ENCODE measurements around the gene ZNF800.

The ZNF800 gene

DNA sequence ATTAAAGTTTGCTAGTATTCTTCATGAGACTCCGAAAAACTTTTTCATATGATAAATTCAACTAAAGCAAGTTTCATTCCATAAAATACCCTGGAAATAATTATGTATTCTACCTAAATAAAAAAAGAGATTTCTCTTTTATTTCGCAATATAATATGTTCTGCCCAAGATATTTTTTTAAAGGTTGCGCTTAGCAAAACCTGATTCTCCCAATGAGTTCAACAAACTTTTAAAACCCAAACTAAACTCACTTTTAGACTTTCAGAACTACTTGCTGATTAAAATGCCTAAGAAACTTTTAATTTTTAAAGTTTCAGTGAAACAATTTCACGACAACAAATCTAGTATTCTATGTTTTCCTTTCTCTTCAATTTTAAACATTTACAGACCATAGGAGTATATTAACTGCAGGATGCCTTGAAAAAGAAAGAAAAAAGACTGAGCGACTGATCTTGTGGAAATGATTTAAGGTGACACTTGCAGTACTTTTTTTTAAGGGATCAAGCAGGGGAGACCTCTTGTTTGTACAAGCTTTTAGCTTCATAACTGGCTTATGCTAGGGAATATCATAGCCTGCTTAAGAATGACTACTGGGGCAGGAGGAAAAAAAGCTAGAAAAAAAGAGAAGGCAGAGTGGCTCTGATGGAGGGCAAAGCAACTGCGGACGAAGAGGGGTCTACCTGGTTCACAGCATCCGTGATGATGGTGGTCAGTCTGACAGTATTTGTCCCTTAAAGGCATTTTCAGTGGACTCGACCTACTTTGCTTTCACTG lies 1.5 kb downstream of the ZNF800 start:
- DNase-seq (ENCODE audit: low read depth, low spot score): no peak

DNA sequence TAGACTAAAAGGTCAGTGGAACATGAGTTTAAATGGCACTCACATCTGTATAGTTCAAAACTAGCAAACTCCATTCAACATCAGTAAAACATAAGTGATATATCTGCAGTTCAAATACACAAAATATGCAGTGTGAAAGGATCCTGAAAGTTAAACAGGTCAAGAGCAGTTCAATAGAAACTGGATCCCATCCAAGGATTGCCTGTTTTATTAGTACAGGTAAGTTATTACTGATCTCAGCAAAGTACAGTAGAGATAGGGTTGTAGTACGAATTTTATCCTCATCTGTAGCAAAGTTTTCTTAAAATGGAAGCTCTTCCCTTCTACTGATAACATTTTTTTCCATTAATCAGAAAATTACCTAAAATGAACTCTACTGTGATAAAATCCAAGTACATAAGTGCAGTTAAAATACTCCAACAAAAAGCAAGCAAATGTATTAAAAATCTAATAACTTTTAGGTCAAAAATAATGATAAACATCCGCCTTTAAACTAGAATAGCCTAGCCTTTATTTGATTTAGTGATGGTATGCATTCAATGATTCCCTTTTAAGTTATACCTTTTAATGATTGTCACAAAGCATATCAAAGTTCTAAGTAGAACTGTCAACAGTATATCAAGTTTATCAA lies 2.2 kb downstream of the ZNF800 start:
- no peak for DNase-seq (ENCODE audit: low read depth, low spot score)

DNA sequence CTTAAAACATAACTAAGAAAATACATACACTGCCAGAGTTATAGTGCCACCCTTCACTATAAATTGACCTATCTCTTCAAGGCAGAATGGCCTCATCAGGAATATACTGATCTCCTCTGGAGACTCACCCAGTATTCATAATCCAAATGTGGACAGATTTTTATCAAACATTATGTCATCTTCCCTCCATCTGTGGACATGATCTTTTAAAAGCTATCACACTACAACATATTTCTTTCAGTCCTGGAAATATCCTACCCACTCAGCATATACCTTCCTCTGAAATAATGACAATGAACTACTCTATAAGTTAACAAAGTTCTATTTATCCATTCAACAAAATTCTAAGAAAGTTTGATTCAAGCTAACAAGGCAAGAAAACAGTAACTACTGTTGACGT lies 3.2 kb downstream of the ZNF800 start:
- DNase-seq (ENCODE audit: low read depth, low spot score): no peak

DNA sequence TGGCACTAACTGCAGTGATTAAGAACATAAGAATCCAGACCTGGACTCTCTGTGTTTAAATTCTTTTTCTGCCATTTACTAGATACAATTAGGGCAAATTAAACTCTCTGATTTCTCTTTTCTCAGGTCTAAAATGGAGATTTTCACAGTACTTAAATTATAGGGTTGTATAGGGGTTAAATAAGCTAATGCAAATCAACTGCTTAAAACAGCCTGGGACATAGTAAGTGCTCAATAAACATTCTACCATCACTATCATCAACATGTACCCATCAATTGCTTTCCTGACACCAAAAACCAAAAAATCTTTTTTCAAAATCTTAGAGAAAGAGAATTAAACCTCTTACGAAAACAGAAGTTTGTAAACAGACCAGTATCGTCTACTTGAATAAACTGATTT lies 4.5 kb downstream of the ZNF800 start:
- no peak for DNase-seq (ENCODE audit: low read depth, low spot score)

DNA sequence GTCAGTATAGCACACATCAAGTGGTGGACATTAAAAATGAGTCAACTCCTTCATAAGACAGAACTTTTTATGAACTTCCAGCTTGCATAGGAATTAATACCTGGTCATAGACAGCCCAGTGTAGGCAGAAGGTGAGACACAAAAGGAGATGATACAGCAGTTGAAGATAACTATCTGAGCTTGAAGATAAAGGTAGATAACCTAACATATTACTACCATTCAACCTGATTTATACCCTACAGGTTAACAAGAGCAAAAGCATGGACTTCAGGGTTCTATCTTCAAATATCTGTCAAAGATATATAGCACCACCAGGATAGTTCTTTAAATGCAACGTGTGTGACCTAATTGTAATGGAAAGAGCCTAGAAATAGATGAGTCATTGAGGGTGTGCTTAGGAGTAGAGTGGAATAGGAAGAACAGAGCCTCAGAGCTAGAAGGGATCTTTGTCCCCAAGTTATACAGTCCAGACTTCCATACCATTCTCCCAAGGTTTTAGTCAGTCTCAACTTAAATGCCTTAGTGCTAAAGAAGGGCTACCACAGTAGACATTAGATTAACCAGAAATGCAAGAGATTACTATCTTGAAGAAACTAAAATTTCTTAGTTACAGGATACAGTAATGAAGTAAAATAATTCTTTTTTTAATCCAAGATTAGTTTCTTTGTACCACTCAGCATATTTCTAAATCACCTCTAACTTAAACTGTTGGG lies 9.2 kb downstream of the ZNF800 start:
- DNase-seq (ENCODE audit: low read depth, low spot score): no peak

DNA sequence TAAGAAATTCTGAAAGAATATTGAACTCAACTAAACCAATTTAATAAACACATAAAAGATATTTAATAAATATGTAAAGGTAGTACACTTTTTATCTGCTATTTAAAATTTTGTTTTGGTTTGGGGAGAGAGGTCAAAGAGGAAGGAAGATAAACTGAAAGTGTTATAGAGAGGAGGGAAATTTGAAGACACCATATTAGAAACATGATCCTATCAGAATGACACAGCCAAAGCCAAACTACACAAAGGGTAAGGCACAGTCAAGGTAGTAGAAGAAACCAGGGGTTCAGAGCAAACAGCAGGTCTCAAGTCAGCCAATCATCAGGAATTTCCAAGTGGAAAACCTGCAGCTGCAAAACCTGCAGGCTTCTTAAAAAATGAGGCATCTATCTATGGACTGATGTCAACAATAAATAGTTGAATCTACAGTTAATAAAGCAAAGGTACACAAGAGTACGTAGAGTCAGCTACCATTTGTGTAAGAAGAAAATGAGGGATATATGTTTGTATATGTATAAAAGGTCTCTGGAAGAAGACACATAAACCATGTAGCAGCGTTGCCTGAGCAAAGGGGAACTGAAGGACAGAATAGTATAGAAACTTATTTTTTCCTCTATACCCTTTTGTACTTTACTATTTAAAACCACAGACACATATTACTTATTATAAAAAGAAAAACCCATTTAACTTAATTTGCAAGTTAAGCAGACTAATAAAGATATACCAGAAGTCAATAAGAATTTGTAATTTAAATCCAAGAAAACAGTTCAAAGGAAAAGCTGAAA lies 10.0 kb downstream of the ZNF800 start:
- no peak for DNase-seq (ENCODE audit: low read depth, low spot score)

DNA sequence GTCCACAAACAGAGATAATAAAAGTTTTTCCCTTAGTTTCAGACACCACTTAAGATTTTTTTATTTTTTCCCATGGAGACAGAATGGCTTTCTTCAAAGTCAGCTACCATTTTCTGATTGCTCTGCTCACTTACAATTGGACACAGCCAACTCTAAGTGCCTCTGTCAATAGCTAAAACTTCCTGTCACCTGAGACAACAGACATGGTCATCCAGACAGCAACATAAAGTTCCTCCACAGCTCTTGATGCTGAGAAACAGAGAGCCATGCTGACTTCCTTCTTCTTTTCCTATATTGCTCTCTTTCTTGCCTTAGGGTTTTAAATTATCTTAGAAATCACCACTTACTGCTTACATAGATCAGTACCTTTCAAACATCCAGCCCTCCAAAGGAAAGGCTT lies 12.0 kb downstream of the ZNF800 start:
- DNase-seq (ENCODE audit: low read depth, low spot score): no peak

DNA sequence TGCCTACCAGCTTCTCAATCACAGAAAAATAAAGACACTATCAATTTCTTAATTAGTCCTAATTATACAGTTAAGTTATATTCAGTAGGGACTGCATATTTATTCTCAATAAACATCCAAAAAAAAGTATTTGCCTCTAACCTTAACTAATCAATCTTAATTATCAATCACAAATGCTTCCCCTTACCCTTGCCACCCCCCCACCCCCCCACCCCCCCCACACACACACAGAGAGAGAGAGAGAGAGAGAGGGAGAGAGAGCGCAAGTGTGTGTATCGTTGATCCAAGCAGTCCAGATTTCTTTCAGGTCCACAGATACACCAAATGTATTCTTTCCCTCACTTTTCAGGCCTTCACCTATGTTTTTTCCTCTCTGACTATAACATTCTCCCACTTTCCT lies 12.9 kb downstream of the ZNF800 start:
- DNase-seq (ENCODE audit: low read depth, low spot score): no peak

DNA sequence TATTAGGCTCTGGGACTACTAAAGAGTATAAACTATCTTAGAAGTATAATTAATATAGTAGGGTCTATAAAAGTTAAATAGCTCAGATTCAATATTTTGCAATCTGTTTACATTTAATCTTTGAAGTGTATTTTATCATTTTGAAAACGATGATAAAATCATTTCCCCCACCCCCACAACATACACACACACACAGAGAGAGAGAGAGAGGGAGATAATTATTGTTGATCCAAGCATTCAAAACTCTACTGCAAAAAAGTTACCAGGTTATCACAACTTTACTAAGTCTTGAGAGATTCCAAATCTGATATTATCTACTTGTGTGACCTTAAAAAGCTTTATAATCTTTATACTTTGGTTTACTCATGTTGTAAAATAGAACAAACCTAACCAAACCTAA lies 14.0 kb downstream of the ZNF800 start:
- no peak for DNase-seq (ENCODE audit: low read depth, low spot score)

DNA sequence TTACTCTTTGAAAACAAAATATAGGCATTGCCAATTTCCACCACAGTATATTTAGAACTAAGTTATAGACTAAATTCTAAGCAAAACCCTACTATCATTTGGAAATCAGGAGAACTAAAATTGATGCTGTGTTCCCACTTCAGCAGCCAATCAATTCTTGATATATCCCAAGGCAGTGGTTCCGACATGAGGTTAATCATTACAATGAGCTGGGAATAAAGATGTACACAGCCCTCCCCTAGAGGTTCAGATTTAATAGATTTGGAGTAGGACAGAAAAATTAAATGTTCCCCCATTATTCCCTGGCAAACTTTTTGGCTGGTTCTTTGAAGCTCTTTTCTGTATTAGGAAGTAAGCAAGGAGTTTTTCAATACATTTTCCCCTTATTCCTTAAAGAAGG lies 15.1 kb downstream of the ZNF800 start:
- no peak for DNase-seq (ENCODE audit: low read depth, low spot score)

DNA sequence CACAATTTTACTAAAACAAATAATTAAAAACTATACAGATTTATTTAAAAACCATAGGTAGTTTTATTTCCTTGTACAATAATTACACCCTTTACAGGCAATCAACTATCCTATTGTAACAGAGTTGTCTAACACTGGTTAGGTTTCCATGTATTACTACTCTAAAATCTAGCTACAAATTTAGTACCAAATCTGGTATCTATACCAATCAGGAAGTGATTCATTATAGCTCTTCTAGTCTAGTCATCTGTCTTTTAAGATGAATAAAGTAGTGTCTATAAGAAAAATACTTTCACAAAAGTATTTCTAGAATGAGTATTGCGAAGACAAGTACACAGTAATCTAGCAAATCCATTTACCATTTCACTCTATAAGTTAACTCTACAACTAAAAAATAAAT lies 16.9 kb downstream of the ZNF800 start:
- no peak for DNase-seq (ENCODE audit: low read depth, low spot score)

DNA sequence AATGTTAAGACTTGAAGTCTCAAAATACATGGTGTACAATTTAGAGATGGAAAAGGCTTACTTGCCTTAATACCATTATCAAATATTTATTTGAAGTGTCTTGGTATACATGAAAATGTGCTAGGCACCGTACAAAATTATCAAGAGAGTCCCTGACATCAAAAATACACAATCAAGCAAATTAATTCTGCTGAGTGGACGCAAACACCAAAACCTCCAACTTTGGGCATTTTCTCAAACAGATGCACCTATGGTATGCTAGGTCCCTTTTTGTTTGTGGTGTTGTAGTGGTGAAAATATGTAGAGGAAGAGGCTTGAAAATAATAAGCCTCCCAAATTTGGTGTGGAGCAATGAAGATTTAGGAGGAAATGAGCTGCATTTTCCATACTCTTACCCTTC lies 24.8 kb downstream of the ZNF800 start:
- no peak for DNase-seq (ENCODE audit: low read depth, low spot score)

DNA sequence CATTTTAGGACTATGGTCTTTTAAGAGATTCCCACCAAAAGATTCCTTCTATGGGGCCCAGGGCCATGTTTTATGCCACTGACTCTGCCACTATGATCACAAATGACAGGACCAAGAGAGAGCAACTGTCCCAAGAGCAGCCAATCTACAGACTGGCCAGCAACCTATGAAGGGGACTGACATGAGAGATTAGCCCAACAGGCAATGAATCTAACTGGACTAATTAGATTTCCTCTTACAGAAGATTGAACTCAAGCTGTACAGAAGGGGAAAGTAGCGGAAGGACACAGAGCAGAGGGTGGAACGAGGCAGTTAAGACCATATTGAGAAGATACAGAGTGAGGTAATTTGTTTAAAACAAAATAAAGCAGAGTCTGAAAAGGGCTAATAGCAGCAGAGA lies 25.8 kb downstream of the ZNF800 start:
- DNase-seq (ENCODE audit: low read depth, low spot score): no peak

DNA sequence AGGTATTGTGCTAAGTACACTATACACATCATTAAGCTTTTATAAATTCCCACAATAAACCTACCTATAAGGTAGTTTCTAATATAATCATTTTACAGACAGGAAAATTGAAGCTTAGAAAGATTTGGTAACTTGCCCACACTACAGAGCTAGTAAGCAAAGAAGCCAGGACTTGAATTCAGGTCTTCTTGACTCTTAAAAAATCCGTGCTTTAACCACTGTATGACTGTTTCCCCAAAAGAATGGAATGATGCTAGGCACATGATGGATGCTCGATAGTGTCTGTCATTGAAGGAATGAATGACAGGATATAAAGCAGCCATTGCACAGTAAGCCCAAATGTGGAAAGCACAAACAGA lies 26.6 kb downstream of the ZNF800 start:
- no peak for DNase-seq (ENCODE audit: low read depth, low spot score)

DNA sequence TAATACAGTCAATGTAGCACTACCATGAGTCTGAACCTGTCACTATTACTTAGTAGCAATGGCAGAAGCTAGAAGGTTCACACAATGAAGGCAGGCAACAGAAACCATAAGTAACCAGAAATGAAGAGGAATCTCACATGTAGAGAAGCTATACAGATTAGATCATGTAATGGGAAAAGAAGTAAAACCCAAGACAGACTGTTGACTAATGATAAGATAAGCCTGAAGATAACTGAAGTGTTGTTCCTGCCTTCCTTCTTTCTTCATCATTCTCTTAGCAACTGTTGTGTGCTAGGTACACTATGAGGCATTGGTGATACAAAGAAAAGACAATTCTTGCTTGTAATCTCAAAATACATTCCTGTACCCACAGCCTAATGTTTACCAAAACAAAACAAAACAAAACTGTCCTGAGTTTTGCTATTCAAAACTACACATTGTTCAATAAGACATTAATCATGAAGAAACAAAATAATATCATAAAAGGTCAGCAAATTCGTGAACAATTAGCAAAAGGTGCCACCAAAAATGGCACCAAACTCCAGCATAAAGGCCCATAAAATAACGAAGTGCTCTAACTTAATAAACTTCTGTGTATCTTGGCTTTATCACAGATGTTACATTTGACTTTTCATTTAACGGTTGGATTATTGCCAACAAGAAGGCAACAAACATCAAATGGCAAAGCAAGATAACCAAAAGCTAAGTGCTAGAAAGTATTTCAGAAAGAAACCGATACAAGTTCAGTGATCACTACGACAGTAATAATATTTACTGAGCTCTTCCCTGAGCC lies 27.1 kb downstream of the ZNF800 start:
- no peak for DNase-seq (ENCODE audit: low read depth, low spot score)

DNA sequence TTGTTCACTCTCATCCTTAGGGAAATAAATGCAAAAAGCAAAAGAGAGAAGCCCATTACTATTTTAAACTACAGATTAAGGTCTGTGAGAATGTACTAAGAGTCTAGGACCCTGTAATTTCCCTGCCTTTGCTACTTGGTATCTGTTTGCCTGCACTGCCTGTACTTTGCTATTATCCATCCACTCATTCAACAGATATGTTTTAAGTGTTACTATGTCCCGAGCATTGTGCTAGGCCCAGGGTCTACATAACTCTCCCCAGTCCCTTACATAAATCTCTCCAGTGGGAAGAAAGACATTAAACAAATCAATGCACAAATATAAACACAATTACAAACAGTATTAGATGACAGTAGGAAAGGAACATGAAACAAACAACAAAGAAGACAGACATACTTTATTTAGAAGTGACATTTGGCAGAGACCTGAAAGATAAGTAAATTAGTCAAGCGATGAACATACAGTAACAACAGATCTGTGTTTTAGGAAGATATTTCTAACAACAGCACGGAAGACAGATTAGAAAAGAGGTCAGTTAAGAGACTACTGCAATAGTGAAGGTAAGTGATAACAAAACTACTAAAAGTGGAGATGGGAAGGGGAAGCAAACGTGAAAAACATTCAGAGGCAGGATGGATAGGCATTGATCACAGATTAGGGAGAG lies 30.0 kb downstream of the ZNF800 start:
- DNase-seq (ENCODE audit: low read depth, low spot score): no peak

DNA sequence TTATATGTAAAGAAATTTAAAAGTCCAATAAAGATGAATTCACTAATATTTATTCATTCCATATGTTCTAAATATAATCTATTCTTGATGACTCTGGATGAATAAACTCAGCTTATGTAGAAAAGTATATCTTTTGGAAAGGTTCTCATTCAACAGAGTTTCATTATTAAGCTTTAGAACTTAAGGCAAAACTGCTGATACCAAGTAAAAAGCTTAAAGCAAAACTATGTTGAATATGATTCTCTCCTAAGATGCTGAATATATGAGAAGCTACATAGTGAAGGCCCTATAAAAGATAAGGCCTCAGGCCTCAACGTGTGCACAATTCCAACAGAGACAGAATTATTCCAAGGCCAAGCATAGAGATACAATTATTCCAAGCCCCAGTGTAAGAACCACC lies 30.8 kb downstream of the ZNF800 start:
- DNase-seq (ENCODE audit: low read depth, low spot score): no peak

DNA sequence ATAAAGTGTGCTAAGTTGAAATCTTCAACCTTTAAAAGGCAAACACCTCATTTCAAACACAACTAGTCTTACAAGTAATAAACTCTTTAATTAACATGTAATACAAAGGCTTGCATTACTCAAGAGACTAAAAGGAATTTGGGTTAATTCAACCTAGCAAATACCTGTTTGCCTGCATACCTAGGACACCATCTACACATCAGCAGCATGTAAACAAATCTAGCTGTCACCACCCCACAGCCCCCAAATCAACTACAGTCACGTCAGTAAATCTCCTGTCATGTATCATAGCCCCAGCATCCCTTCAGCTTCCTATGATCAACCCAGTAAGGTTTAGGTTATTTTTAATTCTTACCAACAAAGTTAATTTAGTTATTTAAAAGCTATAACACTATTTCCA lies 33.5 kb downstream of the ZNF800 start:
- peak; percentile 7 for DNase-seq (ENCODE audit: low read depth, low spot score)

DNA sequence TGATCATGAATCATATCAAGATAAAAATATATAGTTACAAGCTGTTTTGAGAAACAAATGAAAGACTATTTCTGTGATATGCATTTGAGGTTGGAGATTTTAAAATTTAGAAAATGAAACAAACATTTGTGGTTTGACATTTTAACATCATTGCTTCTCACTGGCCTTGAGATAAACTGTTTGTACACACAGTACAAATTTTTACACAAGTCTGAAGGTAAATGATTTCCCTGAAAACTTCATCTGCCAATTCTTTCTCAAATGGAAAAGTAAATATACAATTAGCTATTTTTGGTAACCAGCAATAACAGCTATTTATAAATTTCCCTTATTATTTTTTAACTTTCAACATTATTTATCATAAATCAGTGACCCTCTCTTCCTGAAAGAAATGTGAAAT lies 38.6 kb downstream of the ZNF800 start:
- DNase-seq (ENCODE audit: low read depth, low spot score): no peak

DNA sequence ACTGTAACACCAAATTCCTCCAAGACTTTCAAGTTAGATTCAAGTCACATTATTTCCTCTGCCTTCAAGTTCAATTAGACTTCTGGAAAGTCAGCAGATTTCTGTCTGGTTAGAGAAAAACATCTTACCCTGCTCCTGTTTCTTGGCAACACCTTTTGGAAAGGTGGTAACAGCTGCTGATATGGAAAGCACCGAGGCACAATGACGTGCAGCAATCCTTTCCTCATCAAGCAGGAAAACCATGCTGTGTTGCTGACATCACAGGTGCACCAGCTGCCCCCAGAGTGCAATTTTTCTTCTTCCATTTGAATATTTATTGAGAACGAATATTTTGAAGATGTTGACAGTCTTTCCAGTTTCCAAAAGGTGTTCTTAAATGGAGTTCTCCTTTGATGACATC lies 41.9 kb downstream of the ZNF800 start:
- no peak for DNase-seq (ENCODE audit: low read depth, low spot score)

DNA sequence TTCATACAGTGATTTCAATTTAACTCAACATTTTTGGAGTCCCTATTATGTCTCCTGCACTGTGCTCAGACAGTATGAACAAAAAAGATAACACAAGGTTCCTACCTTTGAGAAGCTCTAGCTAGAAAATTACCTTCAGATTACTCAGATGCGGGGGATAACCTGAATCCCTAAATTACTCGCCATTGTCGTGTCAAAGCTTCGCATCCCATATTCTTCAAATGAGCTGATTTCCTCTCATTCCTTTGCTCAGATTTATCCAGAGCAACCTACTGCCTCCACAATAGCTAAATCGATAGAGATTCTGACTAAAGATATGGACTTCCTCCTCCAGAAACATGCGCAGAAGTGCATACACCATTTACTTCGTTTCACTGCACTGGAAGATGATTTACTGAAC lies 42.6 kb downstream of the ZNF800 start:
- no peak for DNase-seq (ENCODE audit: low read depth, low spot score)

Measured in ELF-1 (cell line).